ENCODE data around the gene KRTAP4-2.
"Not testable (repeated sequence)": the region's sequence is repeated elsewhere in the genome, so short reads cannot be mapped to it uniquely, and the experiment has no call there.

The KRTAP4-2 gene

GRCh38 chr17:41177727-41178271, at the start of gene KRTAP4-2:
KRTAP4-2 (minus strand) TSS chr17:41178221; CDS start chr17:41178164, 57 bp downstream.
- DNase-seq: no peak

GRCh38 chr17:41226598-41227095, 48.6 kb upstream of the KRTAP4-2 start, which contains the start of gene KRTAP9-2:
KRTAP9-2 (plus strand) TSS chr17:41226648; CDS start chr17:41226655, 7 bp downstream.
- not testable (repeated sequence) for DNase-seq

DNA sequence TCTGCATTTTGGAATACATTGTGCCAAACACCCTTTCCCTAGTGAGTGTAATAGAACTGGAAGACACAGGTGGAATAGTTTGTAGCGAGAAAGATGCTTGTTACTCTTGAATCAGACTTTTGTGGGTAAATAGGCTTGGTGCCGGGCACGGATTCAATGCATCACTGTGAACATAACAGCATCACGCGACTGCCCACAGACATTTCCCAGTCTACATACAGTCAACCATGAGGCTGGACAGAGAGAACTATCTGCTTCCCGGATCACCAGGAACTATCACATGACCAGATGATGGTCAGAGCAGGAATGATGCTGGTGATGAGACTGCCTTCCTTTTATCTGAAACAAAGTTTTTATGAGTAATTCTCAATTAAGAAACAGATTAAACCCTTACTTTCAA, 48.0 kb upstream of the KRTAP4-2 start:
- no peak for DNase-seq

DNA sequence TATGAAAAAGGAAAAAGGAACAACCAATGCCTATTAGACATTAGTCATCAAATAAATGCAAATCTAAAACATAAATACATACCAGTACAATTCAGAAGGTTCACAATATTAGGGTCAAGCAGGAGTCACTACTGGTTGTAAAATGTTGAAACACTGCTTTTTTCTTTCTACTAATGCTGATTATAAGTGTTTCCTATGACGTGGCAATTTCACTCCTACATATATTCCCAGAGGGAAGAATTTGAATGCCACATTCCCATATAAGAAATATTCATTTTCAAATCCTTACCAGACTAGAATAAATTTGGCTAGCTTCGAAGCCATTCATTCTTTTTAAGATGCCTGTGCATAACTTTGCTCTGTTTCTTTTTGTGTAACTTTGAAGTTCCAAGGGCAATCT, 45.8 kb upstream of the KRTAP4-2 start:
- no peak for DNase-seq

DNA sequence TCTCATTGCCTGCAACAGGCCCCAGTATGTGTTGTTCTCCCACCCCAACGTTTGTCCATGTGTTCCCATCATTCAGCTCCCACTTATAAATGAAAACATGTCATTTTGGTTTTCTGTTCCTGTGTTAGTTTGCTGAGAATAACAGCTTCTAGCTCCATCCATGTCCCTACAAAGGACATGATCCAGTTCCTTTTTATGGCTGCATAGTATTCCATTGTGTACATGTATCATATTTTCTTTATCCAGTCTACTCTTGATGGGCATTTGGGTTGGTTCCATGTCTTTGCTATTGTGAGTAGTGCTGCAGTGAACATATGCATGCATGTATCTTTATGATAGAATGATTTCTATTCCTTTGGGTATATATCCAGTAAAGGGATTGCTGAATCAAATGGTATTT, 37.7 kb upstream of the KRTAP4-2 start:
- no peak for DNase-seq

DNA sequence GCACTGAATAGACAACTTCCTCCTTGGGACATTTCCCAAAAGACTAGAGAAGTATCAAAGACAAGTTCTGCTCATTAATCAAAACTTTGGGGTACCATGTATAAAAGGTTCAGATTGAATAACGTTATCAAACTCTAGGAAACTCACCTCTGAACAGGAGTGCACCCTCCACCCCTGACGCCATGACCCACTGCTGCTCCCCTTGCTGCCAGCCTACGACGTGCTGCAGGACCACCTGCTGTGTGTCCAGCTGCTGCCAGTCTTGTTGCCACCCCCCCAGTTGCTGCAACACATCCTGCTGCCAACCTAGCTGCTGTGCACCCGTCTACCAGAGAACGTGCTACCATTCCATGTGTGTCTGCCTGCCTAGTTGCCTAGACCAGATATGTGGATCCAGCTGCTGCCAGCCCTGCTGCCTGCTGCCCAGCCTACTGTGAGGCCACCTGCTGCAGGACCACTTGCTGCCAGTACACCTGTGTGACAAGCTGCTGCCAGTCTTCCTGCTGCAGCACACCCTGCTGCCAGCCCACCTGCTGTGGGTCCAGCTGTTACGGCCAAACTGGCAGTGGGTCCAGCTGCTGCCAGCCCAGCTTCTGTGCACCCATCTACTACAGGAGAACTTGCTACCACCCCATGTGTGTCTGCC, 34.6 kb upstream of the KRTAP4-2 start:
- peak; percentile 31 for DNase-seq

- DNase-seq: peak; percentile 76
Observed at GRCh38 chr17:41211845-41212466, 33.9 kb upstream of the KRTAP4-2 start.

GRCh38 chr17:41199421-41200078, 21.5 kb upstream of the KRTAP4-2 start:
- no peak for DNase-seq

- DNase-seq: no peak
Observed at GRCh38 chr17:41196068-41196467, 18.0 kb upstream of the KRTAP4-2 start.

DNA sequence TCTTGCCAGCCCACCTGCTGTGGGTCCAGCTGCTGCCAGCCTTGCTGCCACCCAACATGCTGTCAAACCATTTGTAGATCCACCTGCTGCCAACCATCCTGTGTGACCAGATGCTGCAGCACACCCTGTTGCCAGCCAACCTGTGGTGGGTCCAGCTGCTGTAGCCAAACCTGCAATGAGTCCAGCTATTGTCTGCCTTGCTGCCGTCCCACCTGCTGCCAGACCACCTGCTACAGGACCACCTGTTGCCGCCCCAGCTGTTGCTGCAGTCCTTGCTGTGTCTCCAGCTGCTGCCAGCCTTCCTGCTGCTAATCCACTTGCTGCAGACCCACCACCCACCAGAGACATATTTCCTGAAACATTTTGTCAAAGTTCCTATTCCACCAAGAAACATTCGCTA, 12.3 kb upstream of the KRTAP4-2 start:
- DNase-seq: no peak

DNA sequence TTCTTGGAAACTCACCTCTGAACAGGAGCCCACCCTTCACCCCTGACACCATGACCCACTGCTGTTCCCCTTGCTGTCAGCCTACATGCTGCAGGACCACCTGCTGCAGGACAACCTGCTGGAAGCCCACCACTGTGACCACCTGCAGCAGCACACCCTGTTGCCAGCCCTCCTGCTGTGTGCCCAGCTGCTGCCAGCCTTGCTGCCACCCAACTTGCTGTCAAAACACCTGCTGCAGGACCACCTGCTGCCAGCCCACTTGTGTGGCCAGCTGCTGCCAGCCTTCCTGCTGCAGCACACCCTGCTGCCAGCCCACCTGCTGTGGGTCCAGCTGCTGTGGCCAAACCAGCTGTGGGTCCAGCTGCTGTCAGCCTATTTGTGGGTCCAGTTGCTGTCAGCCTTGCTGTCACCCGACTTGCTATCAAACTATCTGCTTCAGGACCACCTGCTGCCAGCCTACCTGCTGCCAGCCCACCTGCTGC, 11.9 kb upstream of the KRTAP4-2 start, which contains the start of gene KRTAP9-1:
Gene KRTAP9-1, plus strand, starts transcription at position 51 of the 482 bp plus-strand sequence. Its CDS starts 0 bp downstream, at position 51.
- DNase-seq: not testable (repeated sequence)

DNA sequence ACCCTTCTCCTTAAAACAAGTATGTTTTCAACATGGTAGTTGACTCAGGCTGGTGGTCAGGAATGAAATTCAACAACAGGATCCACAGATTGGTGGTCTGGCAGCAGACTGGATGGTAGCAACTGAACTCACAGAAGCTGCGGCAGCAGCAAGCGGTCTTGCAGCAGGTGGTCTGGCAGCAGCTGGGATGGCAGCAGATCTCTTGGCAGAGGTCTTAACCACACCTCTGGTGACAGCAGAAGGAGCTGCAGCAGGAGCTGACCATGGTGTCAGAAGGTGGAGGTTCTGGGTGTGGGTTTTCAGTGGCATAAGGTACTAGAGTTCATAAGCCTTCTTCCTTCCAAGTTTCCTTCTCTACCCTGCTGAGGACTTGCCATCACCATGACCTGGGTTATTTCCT, 8.9 kb upstream of the KRTAP4-2 start:
- DNase-seq: no peak

DNA sequence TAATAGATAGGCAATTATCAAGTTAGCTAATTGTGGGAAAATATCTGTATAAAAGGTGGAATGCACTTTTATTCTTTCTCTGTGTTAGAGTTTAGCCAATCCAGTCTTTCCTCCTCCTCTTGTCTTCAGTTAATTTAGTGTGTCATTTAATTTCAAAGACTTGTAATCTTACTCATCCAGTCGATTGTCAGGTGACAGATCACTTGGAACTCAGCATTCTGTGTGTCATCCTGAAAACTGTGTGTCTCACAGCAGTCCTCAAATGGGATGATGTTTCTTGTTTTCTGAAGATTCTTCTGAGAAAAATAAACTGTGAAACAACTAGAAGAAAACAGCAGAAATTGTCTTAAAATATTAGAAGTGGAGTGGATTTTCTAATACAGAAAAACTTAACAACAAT, 7.0 kb upstream of the KRTAP4-2 start:
- DNase-seq: no peak

- no peak for DNase-seq
Observed at GRCh38 chr17:41184480-41184961, 6.5 kb upstream of the KRTAP4-2 start, which contains the start of gene KRTAP4-1. KRTAP4-1 (minus strand) TSS chr17:41184911; CDS start chr17:41184854, 57 bp downstream.

GRCh38 chr17:41178843-41179616, 1.0 kb upstream of the KRTAP4-2 start:
- DNase-seq: no peak

DNA sequence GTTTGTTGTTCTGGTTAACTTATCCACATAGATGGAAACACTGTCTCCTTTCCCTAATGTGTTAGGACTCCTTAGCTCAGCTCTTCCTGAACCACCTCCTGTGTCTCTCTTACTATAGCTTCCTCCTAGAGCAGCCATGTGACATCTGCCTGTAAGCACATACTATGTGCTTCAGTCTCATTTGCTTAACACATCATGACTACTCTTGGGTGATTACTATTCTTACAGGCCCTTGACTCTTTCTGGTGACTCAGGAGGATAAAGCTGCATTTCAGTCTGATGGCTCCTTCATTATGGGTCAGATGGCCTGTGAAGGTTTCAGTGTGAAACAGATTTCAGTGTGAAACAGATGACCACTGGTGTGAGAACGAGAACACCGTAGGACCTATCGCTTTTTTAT, 320 bp upstream of the KRTAP4-2 start:
- no peak for DNase-seq

DNA sequence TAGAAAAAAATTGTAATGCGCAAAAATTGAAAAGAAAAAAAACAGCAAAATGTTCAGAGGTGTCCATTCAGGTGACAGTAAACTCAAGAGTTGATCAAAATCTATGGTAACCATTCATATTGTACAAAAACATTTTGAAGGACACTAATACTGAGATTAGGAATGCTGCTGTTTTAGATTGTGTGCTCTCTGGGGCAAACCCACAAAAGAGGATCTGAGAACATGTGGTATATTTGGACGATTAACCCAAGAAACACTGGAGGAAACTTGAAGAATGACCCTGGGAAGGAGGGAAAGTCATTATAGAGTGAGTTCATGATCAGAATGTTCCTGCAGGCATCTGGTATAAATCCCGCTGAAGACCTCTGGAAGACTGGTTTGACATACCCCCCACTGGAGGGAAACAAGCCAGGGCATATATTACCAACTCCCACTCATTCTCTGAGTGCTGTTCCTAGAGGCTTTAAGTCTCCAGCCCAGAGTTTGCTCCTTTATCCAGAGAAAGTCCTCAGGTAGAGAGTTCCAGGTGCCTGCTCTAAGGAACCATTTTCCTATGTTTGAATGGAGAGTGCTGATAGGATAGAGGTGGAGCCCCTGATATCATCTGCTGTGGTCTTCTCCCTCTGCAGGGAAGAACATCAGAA, 1.2 kb downstream of the KRTAP4-2 start:
- no peak for DNase-seq

DNA sequence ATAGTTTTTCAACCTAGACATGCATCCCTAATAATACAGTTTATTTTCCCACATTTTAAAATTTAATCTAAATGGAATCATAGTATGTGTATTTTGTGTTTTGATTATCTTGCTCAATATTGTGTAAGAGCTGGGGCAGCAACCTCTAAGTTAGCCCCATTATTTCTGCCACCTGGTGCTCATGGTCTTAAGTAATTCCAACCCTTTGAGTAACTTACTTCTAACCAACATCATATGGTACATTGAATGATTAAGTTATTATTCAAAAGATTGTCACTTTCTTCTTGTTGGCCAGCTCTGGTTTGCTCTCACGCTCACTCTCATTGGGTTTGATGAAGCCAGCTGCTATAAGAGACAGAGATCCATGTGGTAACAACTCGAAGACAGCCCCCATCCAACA, 6.1 kb downstream of the KRTAP4-2 start:
- no peak for DNase-seq

DNA sequence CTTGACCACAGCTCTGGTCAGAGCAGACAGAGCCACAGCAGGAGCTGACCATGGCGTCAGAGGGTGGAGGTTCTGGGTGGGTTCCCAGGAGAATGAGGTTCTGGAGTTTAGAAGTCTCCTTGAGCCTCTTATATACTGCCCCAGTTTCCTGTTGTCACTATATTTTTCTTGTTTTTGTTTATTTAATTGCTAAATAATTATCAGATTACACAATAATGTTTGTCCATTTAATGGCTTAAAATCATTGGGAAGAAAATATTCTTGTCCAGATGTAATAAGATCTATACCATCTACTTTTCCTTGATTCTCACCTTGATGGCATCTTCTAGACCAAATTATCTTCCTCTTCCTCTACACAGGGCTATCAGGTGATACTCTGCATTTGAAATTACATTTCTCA, 9.9 kb downstream of the KRTAP4-2 start, which contains the start of gene KRTAP4-3:
Gene KRTAP4-3, minus strand, starts transcription at position 101 of the 400 bp plus-strand sequence. Its CDS starts 49 bp downstream, at position 52.
- no peak for DNase-seq

- DNase-seq: no peak
Observed at GRCh38 chr17:41167561-41167960, 10.5 kb downstream of the KRTAP4-2 start.

DNA sequence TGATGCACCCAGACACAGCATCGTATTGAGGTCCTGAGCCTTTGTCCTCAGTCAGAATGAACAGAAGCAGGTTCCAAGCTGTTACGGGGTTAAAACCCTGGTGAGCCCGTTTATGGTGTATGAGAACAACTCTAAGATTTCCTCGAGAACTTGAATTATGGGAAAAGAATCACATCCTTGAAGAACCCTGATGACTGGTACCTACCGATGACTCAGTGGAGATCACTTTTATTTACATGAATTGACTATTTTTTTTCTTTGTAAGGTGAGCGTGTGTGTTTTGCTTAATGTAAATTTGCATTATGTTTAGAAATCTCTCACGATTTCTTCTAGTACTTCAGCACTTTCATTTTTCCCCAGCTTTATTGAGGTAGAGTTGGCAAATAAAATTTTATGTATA, 14.2 kb downstream of the KRTAP4-2 start:
- no peak for DNase-seq

DNA sequence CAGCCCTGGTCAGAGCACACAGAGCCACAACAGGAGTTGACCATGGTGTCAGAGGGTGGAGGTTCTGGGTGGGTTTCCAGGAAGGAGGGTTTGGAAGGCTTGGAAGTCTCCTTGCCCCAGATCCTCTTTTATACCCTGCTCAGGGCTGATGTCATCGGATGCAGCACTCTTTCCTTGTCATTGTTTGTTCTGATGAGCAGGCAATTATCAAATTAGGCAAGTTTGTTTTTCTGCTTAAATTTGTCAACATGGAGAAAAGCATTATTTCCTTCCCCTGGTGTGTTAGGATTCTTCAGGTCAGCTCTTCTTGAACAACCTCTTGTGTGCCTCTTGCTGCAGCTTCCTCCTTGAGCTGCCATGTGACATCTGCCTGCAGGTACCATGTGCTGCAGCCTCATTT, 17.4 kb downstream of the KRTAP4-2 start, which contains the start of gene KRTAP4-4:
Gene KRTAP4-4, minus strand, starts transcription at position 101 of the 400 bp plus-strand sequence. Its CDS starts 57 bp downstream, at position 44.
- no peak for DNase-seq
